ENCODE results near the gene ITPA.

The ITPA gene

GRCh38 chr20:3209257-3209945 lies at the start of gene ITPA:
ITPA (plus strand) TSS chr20:3209498; CDS start chr20:3209552, 54 bp downstream.
- DNase-seq, result peak; percentile 23

- no peak for DNase-seq
These were observed 48.9 kb upstream of the ITPA start for GRCh38 chr20:3160418-3160817.

GRCh38 chr20:3161316-3162079 lies 47.8 kb upstream of the ITPA start:
- no peak for DNase-seq

GRCh38 chr20:3162080-3162611 lies 47.2 kb upstream of the ITPA start:
- DNase-seq, result no peak

GRCh38 chr20:3163099-3164042 lies 45.9 kb upstream of the ITPA start:
- DNase-seq, result no peak

- DNase-seq, result no peak
These were observed 45.1 kb upstream of the ITPA start for GRCh38 chr20:3164043-3164762.

- DNase-seq, result no peak
These were observed 44.4 kb upstream of the ITPA start for GRCh38 chr20:3164763-3165410.

- DNase-seq, result no peak
These were observed 43.6 kb upstream of the ITPA start for GRCh38 chr20:3165473-3166337.

GRCh38 chr20:3166338-3166912 lies 42.9 kb upstream of the ITPA start:
- DNase-seq, result no peak

- no peak for DNase-seq
These were observed 42.4 kb upstream of the ITPA start for GRCh38 chr20:3166913-3167342.

GRCh38 chr20:3167738-3168078 lies 41.6 kb upstream of the ITPA start:
- DNase-seq, result no peak

- DNase-seq, result peak; percentile 86
These were observed 41.0 kb upstream of the ITPA start for GRCh38 chr20:3168079-3168828.

GRCh38 chr20:3168829-3169590 lies 40.3 kb upstream of the ITPA start:
- DNase-seq, result no peak

GRCh38 chr20:3171391-3172125 lies 37.7 kb upstream of the ITPA start:
- DNase-seq, result no peak

GRCh38 chr20:3172126-3172932 lies 37.0 kb upstream of the ITPA start:
- no peak for DNase-seq

GRCh38 chr20:3172933-3173609 lies 36.2 kb upstream of the ITPA start, which contains the start of gene LZTS3:
LZTS3 (minus strand) TSS chr20:3173549; CDS start chr20:3167163, 6,386 bp downstream.
- DNase-seq, result peak; percentile 69
